ENCODE data around the gene GRIK4.

DNA sequence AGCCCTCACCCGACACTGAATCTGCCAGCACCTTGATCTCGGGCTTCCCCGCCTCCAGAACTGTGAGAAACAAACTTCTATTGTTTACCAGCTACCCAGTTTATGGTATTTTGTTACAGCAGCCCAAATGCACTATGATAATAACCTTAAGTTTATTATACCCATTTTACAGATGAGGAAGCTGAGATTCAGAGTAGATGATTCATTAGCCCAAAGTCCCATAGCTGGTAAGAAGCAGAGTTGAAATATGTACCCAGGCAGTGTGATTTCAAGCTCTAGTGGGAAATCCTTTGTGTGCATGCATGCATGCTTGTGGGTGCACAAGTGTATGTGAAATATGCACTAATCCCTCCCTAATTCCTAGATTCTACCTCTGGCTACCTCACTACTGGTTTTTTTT lies 7.9 kb downstream of the GRIK4 start:
- TF ChIP-seq, protein P1, sequence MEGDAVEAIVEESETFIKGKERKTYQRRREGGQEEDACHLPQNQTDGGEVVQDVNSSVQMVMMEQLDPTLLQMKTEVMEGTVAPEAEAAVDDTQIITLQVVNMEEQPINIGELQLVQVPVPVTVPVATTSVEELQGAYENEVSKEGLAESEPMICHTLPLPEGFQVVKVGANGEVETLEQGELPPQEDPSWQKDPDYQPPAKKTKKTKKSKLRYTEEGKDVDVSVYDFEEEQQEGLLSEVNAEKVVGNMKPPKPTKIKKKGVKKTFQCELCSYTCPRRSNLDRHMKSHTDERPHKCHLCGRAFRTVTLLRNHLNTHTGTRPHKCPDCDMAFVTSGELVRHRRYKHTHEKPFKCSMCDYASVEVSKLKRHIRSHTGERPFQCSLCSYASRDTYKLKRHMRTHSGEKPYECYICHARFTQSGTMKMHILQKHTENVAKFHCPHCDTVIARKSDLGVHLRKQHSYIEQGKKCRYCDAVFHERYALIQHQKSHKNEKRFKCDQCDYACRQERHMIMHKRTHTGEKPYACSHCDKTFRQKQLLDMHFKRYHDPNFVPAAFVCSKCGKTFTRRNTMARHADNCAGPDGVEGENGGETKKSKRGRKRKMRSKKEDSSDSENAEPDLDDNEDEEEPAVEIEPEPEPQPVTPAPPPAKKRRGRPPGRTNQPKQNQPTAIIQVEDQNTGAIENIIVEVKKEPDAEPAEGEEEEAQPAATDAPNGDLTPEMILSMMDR (IDR thresholded peaks at IDR 0.05) = no peak
- no peak for TF ChIP-seq POLR2A (IDR thresholded peaks at IDR 0.05)
